Hematopoietic multipotent progenitor cell treated with erythropoietin and hydrocortisone succinate and interleukin-3 and kit ligand, for 4 days (in vitro differentiated cells): ENCODE results near the gene RFX8.
A peak's percentile ranks its signal among the peaks of the same experiment; 100 is the strongest.
"Not testable (repeated sequence)": the region's sequence is repeated elsewhere in the genome, so short reads cannot be mapped to it uniquely, and the experiment has no call there.

Experiments
- DNase-seq: peaks from one replicate; pipeline ENCODE4 v3.0.0-alpha.2; 2015

RFX8 gene

GRCh38 chr2:101474731-101475384 is at the start of gene RFX8:
TSS of gene RFX8 (minus strand) at chr2:101475112. CDS start at chr2:101466848, 8,264 bp downstream.
- DNase-seq = peak; percentile 94

GRCh38 chr2:101521487-101521886 is 46.6 kb upstream of the RFX8 start:
- no peak for DNase-seq

- DNase-seq = no peak
Measured at GRCh38 chr2:101520246-101520645, 45.3 kb upstream of the RFX8 start.

- peak; percentile 23 for DNase-seq
Measured at GRCh38 chr2:101518578-101519492, 43.9 kb upstream of the RFX8 start.

- DNase-seq = no peak
Measured at GRCh38 chr2:101517758-101518271, 42.9 kb upstream of the RFX8 start.

GRCh38 chr2:101516823-101517690 is 42.1 kb upstream of the RFX8 start:
- peak; percentile 70 for DNase-seq

GRCh38 chr2:101516349-101516748 is 41.4 kb upstream of the RFX8 start:
- DNase-seq = no peak

GRCh38 chr2:101515477-101515876 is 40.6 kb upstream of the RFX8 start:
- DNase-seq = no peak

- DNase-seq = no peak
Measured at GRCh38 chr2:101512993-101513392, 38.1 kb upstream of the RFX8 start.

GRCh38 chr2:101511381-101511780 is 36.5 kb upstream of the RFX8 start:
- DNase-seq = no peak

GRCh38 chr2:101509499-101510284 is 34.8 kb upstream of the RFX8 start:
- peak; percentile 63 for DNase-seq

- DNase-seq = no peak
Measured at GRCh38 chr2:101508636-101509035, 33.7 kb upstream of the RFX8 start.

- DNase-seq = not testable (repeated sequence)
Measured at GRCh38 chr2:101505276-101505675, 30.4 kb upstream of the RFX8 start.

- not testable (repeated sequence) for DNase-seq
Measured at GRCh38 chr2:101504744-101505143, 29.8 kb upstream of the RFX8 start.

- DNase-seq = no peak
Measured at GRCh38 chr2:101502095-101502494, 27.2 kb upstream of the RFX8 start.

GRCh38 chr2:101501443-101501842 is 26.5 kb upstream of the RFX8 start:
- DNase-seq = peak; percentile 56

- no peak for DNase-seq
Measured at GRCh38 chr2:101500860-101501259, 25.9 kb upstream of the RFX8 start.

GRCh38 chr2:101500180-101500579 is 25.3 kb upstream of the RFX8 start:
- DNase-seq = no peak

- DNase-seq = no peak
Measured at GRCh38 chr2:101496279-101496678, 21.4 kb upstream of the RFX8 start.

- no peak for DNase-seq
Measured at GRCh38 chr2:101492936-101493473, 18.1 kb upstream of the RFX8 start.

GRCh38 chr2:101486994-101487393 is 12.1 kb upstream of the RFX8 start:
- no peak for DNase-seq

GRCh38 chr2:101486258-101486701 is 11.4 kb upstream of the RFX8 start:
- DNase-seq = no peak
